ENCODE measurements around the gene SNX30. TPM values are rescaled to one million over a fixed set of nuclear protein-coding genes. Genes with fewer than 3 reads are reported as not detected.

SNX30 gene
- polyA plus RNA-seq, 1 donor = 22.4 TPM

GRCh38 chr9:112894041-112894440 lies 143.5 kb downstream of the SNX30 start:
- Histone ChIP-seq H3K9me3 (ENCODE audit: control insufficient read depth, low read depth, low read length) (peaks cover 4% of the 10 kb centered on the region), H3K36me3 (ENCODE audit: control insufficient read depth, insufficient read depth, low read length) (no peaks in the 10 kb centered on the region), H3K4me3 (ENCODE audit: low read length) (no peak overlapping the region), H3K27me3 (ENCODE audit: control insufficient read depth, insufficient read depth, low read length) (peaks cover 44% of the 10 kb centered on the region), H3K27ac (ENCODE audit: low read length) (no peak overlapping the region), H3K4me1 (ENCODE audit: control insufficient read depth, insufficient read depth, low read length) (no peaks in the 10 kb centered on the region)
- no CpG with 5 or more reads among the region's 1 CpG for WGBS (ENCODE audit: insufficient coverage, low lambda C conversion rate)
- no peak for DNase-seq

- no peaks in the 10 kb centered on the region for H3K36me3 ChIP-seq (ENCODE audit: control insufficient read depth, insufficient read depth, low read length)
- no CpG with 5 or more reads among the region's 1 CpG for WGBS (ENCODE audit: insufficient coverage, low lambda C conversion rate)
- DNase-seq = no peak
- no peak overlapping the region for H3K27ac ChIP-seq (ENCODE audit: low read length)
- peaks cover 37% of the 10 kb centered on the region for H3K27me3 ChIP-seq (ENCODE audit: control insufficient read depth, insufficient read depth, low read length)
- H3K4me1 ChIP-seq (ENCODE audit: control insufficient read depth, insufficient read depth, low read length) = no peaks in the 10 kb centered on the region
- H3K4me3 ChIP-seq (ENCODE audit: low read length) = no peak overlapping the region
- H3K9me3 ChIP-seq (ENCODE audit: control insufficient read depth, low read depth, low read length) = peaks cover 4% of the 10 kb centered on the region
Measured at GRCh38 chr9:112894699-112895098, 144.1 kb downstream of the SNX30 start.

DNA sequence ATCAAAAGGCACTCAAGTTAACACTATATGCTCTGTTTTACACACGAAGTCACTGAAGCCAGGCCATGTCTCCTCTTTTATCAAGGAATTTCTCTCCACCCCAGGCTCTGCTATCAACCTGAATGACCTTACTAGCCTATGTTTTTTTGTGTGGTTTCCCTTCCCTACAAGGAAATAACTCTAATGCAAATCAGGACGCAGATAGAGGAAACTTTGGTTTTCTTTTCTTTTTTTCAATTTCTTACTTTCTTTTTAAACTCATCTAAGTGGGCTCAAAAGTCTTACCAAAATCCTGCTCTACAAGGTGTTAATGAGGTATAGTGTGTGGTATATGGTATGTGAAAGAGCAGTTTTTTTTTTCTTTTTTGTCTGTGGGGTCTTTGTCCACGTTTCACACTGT lies 145.6 kb downstream of the SNX30 start:
- H3K9me3 ChIP-seq (ENCODE audit: control insufficient read depth, low read depth, low read length) = no peaks in the 10 kb centered on the region
- H3K4me1 ChIP-seq (ENCODE audit: control insufficient read depth, insufficient read depth, low read length) = no peaks in the 10 kb centered on the region
- no peak overlapping the region for H3K4me3 ChIP-seq (ENCODE audit: low read length)
- H3K36me3 ChIP-seq (ENCODE audit: control insufficient read depth, insufficient read depth, low read length) = no peaks in the 10 kb centered on the region
- H3K27me3 ChIP-seq (ENCODE audit: control insufficient read depth, insufficient read depth, low read length) = peaks cover 23% of the 10 kb centered on the region
- no peak for DNase-seq
- 70% methylated on average over 2 of the region's 3 CpGs for WGBS (ENCODE audit: insufficient coverage, low lambda C conversion rate)
- no peak overlapping the region for H3K27ac ChIP-seq (ENCODE audit: low read length)

GRCh38 chr9:112898872-112899311 lies 148.3 kb downstream of the SNX30 start:
- no peak overlapping the region for H3K4me3 ChIP-seq (ENCODE audit: low read length)
- no peaks in the 10 kb centered on the region for H3K36me3 ChIP-seq (ENCODE audit: control insufficient read depth, insufficient read depth, low read length)
- H3K27me3 ChIP-seq (ENCODE audit: control insufficient read depth, insufficient read depth, low read length) = peaks cover 4% of the 10 kb centered on the region
- no peaks in the 10 kb centered on the region for H3K9me3 ChIP-seq (ENCODE audit: control insufficient read depth, low read depth, low read length)
- WGBS (ENCODE audit: insufficient coverage, low lambda C conversion rate) = 0% methylated on average over 2 of the region's 6 CpGs
- DNase-seq = no peak
- H3K4me1 ChIP-seq (ENCODE audit: control insufficient read depth, insufficient read depth, low read length) = no peaks in the 10 kb centered on the region
- H3K27ac ChIP-seq (ENCODE audit: low read length) = no peak overlapping the region

DNA sequence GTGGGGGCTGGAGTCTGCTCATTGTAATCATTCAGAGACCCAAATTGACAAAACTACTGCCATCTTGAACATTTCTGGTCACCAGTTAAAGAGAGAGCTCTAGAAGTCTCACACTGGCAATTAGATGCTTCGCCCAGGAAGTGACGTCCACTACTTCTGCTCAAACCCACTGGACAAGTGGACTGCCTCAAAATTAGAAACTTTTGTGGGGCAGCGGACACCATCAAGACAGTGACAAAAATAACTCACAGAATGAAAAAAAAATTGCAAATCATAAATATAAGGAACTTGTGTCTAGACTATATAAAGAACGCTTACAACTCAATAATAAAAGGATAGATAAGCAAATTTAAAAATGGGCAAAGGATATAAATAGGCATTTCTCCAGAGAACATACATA lies 149.9 kb downstream of the SNX30 start:
- no peak for DNase-seq
- Histone ChIP-seq H3K4me1 (ENCODE audit: control insufficient read depth, insufficient read depth, low read length) (no peaks in the 10 kb centered on the region), H3K9me3 (ENCODE audit: control insufficient read depth, low read depth, low read length) (no peaks in the 10 kb centered on the region), H3K4me3 (ENCODE audit: low read length) (no peak overlapping the region), H3K27me3 (ENCODE audit: control insufficient read depth, insufficient read depth, low read length) (no peaks in the 10 kb centered on the region), H3K36me3 (ENCODE audit: control insufficient read depth, insufficient read depth, low read length) (no peaks in the 10 kb centered on the region), H3K27ac (ENCODE audit: low read length) (no peak overlapping the region)
- WGBS (ENCODE audit: insufficient coverage, low lambda C conversion rate) = 50% methylated on average over 1 of the region's 4 CpGs

- no peak overlapping the region for H3K27ac ChIP-seq (ENCODE audit: low read length)
- no peaks in the 10 kb centered on the region for H3K27me3 ChIP-seq (ENCODE audit: control insufficient read depth, insufficient read depth, low read length)
- 80% methylated on average over 1 of the region's 1 CpG for WGBS (ENCODE audit: insufficient coverage, low lambda C conversion rate)
- no peaks in the 10 kb centered on the region for H3K9me3 ChIP-seq (ENCODE audit: control insufficient read depth, low read depth, low read length)
- no peaks in the 10 kb centered on the region for H3K4me1 ChIP-seq (ENCODE audit: control insufficient read depth, insufficient read depth, low read length)
- no peak overlapping the region for H3K4me3 ChIP-seq (ENCODE audit: low read length)
- no peaks in the 10 kb centered on the region for H3K36me3 ChIP-seq (ENCODE audit: control insufficient read depth, insufficient read depth, low read length)
- no peak for DNase-seq
Measured at GRCh38 chr9:112900901-112901300, 150.3 kb downstream of the SNX30 start.

- WGBS (ENCODE audit: insufficient coverage, low lambda C conversion rate) = no CpG with 5 or more reads among the region's 4 CpGs
- DNase-seq = peak in 1 of 2 donors; percentile 12
- Histone ChIP-seq H3K4me3 (ENCODE audit: low read length) (no peak overlapping the region), H3K27me3 (ENCODE audit: control insufficient read depth, insufficient read depth, low read length) (peaks cover 4% of the 10 kb centered on the region), H3K27ac (ENCODE audit: low read length) (no peak overlapping the region), H3K36me3 (ENCODE audit: control insufficient read depth, insufficient read depth, low read length) (no peaks in the 10 kb centered on the region), H3K9me3 (ENCODE audit: control insufficient read depth, low read depth, low read length) (no peaks in the 10 kb centered on the region), H3K4me1 (ENCODE audit: control insufficient read depth, insufficient read depth, low read length) (no peaks in the 10 kb centered on the region)
Measured at GRCh38 chr9:112905084-112905483, 154.5 kb downstream of the SNX30 start.

DNA sequence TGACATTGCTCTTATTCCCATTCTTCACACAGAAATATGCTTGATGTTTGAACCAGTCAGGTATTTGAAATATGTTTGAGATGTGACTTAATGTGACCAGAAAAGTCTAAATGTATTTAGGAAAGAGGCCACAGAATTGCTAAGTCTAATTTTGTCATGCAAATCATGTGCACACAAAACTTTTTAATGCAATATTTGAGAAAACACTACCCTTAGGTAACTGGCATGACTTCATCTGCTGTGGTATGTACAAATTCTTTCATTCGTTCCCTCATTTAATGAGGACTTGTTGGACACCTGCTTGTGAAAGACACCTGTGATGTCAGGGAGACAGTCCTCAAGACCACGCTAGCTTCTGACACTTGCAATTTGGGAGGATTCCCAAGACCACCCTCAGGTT lies 161.2 kb downstream of the SNX30 start:
- Histone ChIP-seq H3K4me3 (ENCODE audit: low read length) (no peak overlapping the region), H3K4me1 (ENCODE audit: control insufficient read depth, insufficient read depth, low read length) (peaks cover under 1% of the 10 kb centered on the region), H3K9me3 (ENCODE audit: control insufficient read depth, low read depth, low read length) (no peaks in the 10 kb centered on the region), H3K27ac (ENCODE audit: low read length) (no peak overlapping the region), H3K27me3 (ENCODE audit: control insufficient read depth, insufficient read depth, low read length) (peaks cover 4% of the 10 kb centered on the region), H3K36me3 (ENCODE audit: control insufficient read depth, insufficient read depth, low read length) (no peaks in the 10 kb centered on the region)
- DNase-seq = no peak
- WGBS (ENCODE audit: insufficient coverage, low lambda C conversion rate) = no CpG with 5 or more reads among the region's 2 CpGs

GRCh38 chr9:112912636-112913035 lies 162.1 kb downstream of the SNX30 start:
- no peak overlapping the region for H3K27ac ChIP-seq (ENCODE audit: low read length)
- peaks cover 4% of the 10 kb centered on the region for H3K27me3 ChIP-seq (ENCODE audit: control insufficient read depth, insufficient read depth, low read length)
- WGBS (ENCODE audit: insufficient coverage, low lambda C conversion rate) = no CpG with 5 or more reads among the region's 3 CpGs
- peaks cover 9% of the 10 kb centered on the region for H3K4me1 ChIP-seq (ENCODE audit: control insufficient read depth, insufficient read depth, low read length)
- H3K36me3 ChIP-seq (ENCODE audit: control insufficient read depth, insufficient read depth, low read length) = no peaks in the 10 kb centered on the region
- DNase-seq = no peak
- H3K4me3 ChIP-seq (ENCODE audit: low read length) = no peak overlapping the region
- H3K9me3 ChIP-seq (ENCODE audit: control insufficient read depth, low read depth, low read length) = no peaks in the 10 kb centered on the region

DNA sequence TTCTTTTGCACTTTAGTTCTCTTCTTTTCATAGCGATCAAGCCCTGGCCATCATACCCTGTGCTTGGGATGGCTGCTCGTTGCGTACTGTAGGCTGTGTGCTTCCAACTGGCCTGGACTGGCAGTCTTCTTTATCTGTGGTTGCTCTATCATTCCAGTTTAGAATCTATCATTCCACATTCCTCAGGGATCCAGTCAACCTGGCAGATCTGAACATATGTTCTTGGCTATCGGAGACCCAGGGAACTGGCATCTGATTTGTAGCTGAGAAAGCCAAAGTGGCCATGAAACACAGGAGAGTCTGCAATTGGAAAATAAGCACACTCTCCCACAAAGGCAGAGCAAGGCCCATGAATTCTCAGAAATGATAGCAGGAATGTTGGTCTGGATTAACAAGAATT lies 162.8 kb downstream of the SNX30 start:
- Histone ChIP-seq H3K4me1 (ENCODE audit: control insufficient read depth, insufficient read depth, low read length) (peaks cover 14% of the 10 kb centered on the region), H3K27me3 (ENCODE audit: control insufficient read depth, insufficient read depth, low read length) (peaks cover 3% of the 10 kb centered on the region), H3K36me3 (ENCODE audit: control insufficient read depth, insufficient read depth, low read length) (no peaks in the 10 kb centered on the region), H3K9me3 (ENCODE audit: control insufficient read depth, low read depth, low read length) (no peaks in the 10 kb centered on the region), H3K4me3 (ENCODE audit: low read length) (no peak overlapping the region), H3K27ac (ENCODE audit: low read length) (no peak overlapping the region)
- WGBS (ENCODE audit: insufficient coverage, low lambda C conversion rate) = 100% methylated on average over 2 of the region's 4 CpGs
- no peak for DNase-seq

- no peak for DNase-seq
- Histone ChIP-seq H3K4me3 (ENCODE audit: low read length) (no peak overlapping the region), H3K27ac (ENCODE audit: low read length) (no peak overlapping the region), H3K27me3 (ENCODE audit: control insufficient read depth, insufficient read depth, low read length) (no peaks in the 10 kb centered on the region), H3K4me1 (ENCODE audit: control insufficient read depth, insufficient read depth, low read length) (peaks cover 16% of the 10 kb centered on the region), H3K36me3 (ENCODE audit: control insufficient read depth, insufficient read depth, low read length) (no peaks in the 10 kb centered on the region), H3K9me3 (ENCODE audit: control insufficient read depth, low read depth, low read length) (no peaks in the 10 kb centered on the region)
- no CpG with 5 or more reads among the region's 2 CpGs for WGBS (ENCODE audit: insufficient coverage, low lambda C conversion rate)
Measured at GRCh38 chr9:112914524-112914923, 164.0 kb downstream of the SNX30 start.

Measured in large intestine (tissue), 3 donors.